ENCODE results near the gene AATK.

AATK gene

GRCh38 chr17:81126281-81127132, 39.5 kb downstream of the AATK start:
- no peak for DNase-seq

GRCh38 chr17:81125573-81126081, 40.4 kb downstream of the AATK start:
- DNase-seq, result no peak

DNA sequence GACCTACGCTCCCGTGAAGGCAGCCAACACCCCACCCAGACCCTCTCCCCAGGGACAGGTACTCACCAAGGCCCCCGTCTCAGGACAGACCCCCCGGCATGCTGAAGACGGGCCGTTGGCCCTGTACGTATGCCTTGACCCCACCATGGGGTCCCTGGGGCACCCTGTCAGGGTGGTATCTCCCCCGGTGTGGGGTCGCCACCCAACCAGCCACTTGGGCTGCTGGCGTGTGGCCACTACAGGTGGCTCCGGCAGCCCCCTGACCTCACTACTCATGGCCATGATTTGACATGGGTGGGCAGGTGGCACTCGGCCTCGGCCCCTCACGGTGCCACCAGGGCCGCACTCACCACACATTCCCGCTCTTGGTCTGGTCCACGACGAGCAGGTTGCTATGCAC, 41.6 kb downstream of the AATK start:
- DNase-seq, result no peak

DNA sequence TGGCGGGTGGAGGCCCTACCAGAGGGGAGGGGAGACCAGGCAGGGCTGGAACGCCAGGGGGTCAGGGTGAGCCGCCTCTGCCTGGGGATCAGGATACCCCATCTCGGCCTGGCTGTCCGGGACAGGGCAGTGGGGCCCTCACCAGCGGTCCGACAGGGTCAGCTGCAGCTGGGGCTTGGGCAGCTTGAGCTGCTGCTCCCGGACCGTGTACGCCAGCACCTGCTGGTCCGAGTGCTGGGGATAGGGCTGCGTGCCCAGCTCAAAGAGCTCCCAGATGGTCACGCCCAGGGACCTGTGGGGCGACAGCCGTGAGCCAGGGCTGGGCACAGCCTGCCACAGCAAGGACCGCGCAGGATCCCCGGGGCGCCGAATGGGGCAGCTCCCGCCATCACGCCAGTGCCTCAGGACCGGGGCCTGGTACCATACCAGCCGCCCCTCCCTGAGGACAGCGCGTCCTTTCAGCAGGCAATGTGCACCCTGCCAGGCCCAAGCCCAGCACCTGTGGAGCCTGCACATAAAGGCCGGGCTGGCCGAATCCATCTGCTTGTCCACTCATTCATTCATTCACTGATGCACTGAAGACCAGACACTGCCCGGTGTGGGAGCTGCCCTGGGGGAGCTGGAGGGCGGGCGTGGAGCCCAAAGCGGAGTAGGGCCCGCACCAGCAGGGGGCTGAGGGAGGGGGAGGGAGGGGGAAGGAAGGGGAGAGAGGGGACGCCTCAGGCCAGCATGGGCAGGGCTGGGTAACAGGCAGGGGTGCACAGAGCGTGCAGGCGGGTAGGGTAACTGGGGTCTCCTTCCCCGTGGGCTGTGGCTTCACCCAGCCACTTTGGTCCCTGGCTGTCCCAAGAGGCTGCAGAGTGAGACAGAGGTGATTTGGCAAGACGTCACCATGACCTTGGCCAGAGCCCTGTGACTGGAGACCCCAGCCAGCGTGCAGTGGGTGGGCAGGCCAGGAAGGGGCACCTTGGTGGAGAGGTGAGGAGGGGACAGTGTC, 42.7 kb downstream of the AATK start:
- no peak for DNase-seq

DNA sequence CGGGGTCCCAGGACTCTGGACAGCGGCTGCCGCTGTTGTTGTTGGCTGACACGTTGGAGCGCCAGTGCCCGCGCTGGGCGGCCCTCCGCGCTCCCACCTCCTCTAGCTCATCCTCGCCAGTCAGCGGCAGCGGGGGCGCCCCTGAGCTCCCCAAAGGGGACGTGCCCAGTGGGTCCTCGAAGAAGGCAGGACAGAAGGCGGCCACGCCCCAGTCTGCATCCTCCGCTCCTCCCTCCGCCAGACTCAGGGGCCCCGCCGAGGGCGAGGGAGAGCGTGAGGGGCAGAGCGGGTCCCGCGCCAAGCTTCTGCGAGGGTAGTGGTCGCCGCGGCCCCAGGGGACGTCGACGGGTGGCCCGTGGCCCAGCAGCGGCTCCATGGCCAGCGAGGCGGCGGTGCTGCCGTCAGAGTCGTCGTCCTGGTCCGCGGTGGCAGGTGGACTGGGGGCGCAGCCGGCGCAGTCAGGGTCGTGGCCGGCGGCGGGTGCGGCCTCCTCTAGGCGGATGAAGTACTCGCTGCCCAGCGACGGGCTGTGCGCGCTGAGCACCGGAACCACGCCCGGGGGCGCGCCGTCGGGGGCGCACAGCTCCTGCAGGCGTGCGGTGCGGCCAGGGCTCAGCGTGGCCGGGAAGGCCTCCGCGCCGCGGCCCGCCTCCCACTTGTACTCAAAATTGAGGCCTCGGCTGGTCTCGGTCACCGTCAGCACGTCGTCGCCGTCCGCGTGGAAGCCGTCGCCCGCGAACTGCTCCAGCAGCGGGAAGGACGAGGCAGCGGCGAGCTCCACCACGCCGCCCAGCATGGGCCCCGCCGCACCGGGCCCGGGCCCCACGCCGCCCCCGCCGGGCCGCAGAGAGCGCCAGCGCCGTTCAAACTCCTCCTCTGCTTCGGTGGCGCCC, 43.9 kb downstream of the AATK start:
- DNase-seq, result no peak

DNA sequence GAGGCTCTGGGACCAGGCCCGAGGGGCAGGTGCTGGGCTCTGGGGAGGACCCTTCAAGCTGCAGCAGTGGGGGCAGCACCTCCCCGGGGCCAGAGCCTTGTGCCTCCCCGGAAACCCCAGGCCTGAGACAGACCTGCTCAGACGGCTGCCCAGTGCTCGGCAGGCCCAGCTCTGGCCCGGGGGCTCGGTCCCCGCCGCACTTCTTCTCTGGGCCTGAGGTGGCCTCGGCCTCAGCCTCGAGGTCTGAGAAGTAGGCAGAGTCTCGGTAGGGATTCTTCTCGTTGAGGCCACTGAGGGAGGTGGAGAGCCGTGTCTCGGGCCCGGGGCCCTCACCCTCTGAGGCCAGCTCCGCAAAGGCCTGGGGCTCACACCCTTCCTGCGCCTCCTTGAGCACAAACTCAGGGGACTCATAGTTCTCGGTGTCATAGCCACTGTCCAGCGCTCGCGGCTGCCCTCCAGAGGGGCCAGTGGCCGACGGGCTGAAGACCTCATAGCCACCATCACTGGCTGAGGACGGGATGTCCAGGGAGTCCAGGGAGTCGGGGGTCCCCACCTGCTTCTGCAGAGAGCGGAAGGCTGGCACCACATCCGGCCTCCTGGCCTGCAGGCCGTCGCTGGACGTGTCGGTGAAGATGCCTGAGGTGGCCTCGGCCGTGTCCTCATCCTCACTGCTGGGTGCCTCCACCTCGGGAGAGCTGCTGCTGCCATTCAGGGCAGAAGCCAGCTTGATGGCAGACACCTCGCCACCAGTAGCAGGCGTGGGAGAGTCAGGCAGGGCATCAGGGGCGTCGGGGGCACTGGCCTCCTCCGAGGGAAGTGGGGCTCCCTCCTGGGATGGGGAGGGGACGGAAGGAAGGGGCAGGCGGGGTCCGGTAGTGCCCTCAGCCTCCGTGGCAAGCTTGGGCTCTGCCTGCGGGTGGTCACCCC, 45.1 kb downstream of the AATK start:
- no peak for DNase-seq

DNA sequence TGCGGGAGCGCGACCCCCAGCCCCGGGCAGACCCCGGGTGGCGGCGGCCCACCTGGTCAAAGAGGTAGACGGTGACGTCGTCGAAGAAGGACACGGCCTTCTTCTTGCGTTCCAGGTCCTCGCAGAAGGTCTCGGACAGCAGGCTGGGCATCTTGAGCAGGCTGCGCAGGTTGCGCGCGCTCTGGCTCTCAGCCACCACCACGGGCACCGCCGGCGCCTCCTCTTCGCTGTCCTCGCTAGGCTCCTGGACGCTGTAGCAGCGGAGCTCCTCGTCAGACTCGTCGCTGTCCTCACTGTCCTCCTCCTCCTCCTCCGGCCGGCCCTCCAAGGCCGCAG, 45.9 kb downstream of the AATK start:
- no peak for DNase-seq

GRCh38 chr17:81119223-81120148, 46.5 kb downstream of the AATK start:
- DNase-seq, result peak; percentile 76 to 89 (median 86)

DNA sequence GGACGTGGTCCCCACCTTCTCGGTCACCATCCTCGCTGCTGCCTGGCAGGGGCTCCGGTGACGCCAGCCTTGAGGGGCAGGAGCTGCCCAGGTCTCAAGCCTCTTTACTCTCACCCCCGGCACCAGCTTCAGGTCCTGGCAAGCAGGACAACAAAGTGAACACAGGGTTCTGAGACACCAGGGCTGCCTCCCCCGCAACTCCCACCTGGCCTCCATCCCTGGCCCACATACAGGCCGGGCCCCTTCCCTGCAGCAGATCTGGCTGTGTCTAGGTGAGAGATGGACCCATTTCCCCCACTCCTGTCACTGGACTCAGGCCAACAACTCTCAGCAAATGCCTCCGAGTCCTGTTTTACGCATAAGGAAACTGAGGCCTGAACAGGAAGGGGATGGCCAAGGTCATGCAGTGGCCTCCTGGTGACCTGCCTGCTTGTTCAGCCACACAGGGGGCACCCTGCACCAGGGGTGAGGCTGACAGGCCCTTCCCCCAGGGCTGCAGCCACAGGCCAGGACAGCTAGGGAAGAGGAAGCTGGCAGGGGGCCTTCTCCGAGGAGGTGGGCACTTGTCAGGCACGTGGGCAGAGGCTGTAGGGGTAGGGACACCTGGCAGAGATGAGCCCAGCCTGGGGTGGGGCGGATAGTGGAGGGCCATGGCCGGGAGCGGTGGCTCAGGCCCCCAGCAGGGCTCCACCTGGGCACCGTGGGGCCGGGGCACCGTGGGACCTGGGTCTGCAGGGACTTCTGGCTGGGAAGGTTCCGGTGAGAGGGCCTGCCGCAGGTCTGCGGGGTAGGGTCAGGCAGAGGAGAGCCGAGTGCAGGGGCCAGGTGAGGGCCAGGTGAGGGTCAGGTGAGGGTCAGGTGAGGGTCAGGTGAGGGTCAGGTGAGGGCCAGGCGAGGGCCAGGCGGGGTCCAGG, 47.5 kb downstream of the AATK start:
- DNase-seq, result no peak

DNA sequence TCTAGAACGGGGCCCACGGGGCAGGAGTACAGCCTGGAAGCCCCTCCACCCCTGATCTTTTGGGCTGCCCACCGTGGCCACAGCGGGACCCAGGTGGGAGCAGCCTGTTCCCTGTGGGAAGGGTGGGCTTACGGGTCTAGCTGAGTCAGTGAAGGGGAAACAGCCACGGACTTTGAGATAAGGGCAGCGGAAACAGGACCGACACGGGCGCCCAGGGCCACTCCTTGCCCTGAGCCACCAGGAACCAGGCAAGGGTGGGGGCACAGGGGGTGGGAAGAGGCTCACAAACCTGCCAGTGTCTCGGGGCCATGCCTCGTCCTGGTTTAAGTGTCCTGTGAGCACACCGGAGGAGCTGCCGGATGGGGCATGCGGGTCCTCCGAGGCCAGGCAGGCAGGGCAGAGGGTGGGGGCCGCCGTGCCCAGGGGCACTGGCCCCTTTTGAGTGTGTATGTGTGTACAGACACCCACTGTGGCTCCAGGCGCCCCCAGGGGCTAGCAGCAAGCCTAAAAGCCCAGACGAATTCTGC, 48.3 kb downstream of the AATK start:
- no peak for DNase-seq

DNA sequence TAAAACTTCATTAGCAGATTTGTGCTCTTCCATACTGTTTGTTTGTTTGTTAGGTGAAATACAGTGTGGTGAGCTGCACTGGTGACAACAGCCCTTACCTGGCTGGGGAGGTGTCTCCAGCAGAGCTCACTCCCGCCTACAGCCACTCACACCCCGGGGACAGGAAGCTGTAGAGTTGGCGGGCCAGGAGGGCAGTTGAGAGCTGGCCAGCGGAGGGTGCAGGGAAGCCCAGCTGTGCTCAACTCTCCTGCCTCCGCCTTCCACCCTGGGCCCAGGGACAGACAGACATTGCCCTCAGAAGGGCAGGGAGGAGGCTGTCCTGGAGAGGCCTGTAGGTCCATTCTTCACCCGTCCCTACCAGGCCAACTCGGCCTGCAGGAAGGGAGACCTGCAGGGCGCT, 49.3 kb downstream of the AATK start:
- DNase-seq, result no peak

DNA sequence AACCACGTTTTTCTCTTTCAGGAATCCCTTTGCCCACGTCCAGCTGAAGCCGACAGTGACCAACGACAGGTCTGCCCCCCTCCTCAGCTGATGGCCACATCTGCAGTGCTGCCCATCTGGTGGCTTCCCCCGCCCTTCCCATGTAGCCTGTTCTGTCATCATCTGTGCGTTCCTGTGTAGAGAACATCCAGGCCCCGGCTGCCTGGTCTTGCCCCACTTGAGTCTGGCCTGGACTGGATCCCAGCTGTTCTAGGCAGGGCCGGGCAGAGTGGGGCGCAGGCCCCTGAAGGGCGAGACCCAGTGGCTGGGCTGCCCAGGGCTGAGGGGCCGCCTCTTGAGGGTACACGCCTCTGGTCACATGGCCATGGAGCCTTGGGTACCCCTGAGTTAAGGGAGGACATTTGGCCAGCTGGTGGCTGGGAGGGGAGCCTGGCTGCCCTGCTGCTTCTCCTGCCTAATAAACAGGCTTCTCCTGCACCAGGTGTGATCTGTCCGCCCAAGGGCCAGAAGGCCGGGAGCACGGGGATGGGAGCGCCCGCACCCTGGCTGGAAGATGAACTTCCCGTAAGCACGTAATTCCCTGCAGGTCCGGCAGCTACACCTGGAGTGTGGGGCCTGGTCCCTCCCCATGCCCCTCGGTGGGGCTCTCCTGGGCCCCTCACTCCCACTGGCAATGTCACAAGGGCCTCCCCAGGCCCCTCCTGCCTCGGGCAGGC, 50.1 kb downstream of the AATK start:
- no peak for DNase-seq

GRCh38 chr17:81115219-81115618, 50.8 kb downstream of the AATK start:
- DNase-seq, result no peak

- DNase-seq, result no peak
Measured at GRCh38 chr17:81114351-81115093, 51.5 kb downstream of the AATK start.

- DNase-seq, result no peak
Measured at GRCh38 chr17:81113158-81113724, 52.8 kb downstream of the AATK start.

GRCh38 chr17:81112450-81112849, 53.6 kb downstream of the AATK start:
- DNase-seq, result no peak

DNA sequence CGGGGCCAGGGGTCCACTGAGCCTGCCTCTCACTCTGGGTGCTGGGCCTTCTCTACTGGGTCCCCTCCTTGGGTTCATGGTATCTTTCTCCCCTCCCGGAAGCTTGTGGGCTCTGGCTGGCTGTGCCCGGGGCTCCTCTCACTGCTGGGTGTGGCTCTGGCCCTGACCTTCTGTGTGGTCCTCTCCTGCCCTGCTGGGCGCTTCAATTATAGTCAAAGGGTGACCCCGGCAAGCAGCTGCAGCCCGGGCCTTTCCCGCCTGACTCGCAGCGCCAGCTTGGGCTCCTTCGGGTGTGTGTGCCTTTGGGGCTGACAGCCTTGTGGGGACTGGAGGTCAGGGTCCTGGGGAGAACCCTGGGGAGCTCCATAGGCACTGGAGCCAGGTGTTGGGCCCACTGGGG, 55.0 kb downstream of the AATK start:
- DNase-seq, result no peak

Data from suppressor macrophage (primary cell).